SK-N-SH (cell line): ENCODE results near the gene SFRP5. TPM values are rescaled to one million over a fixed set of nuclear protein-coding genes. Genes with fewer than 3 reads are reported as not detected.

Experiments used
- CTCF ChIA-PET: fragments of 300-600, 350-600 bp; formaldehyde crosslinking; extraction: SDS; loops from one replicate; lab custom pipeline; 2021; lab: Yijun Ruan, JAX
- POLR2A ChIA-PET: fragments of 350-600 bp; sonication (Branson Sonifier 250); formaldehyde crosslinking; extraction: SDS; loops from one replicate; lab custom pipeline; 2020; ENCODE audit warnings: antibody characterized with exemption, inconsistent platforms; lab: Yijun Ruan, JAX
- DNase-seq: peaks from one replicate; pipeline ENCODE4 v3.0.0; 2012
- H2AFZ ChIP-seq: fragments of 200-600 bp; sonication (generic); 2 replicates; pipeline ENCODE4 v1.8.1; 2016; ENCODE audit warnings: antibody characterized with exemption, mild to moderate bottlenecking, low read depth
- H3F3A ChIP-seq: fragments of 200-600 bp; sonication (generic); replicated peaks from 2 replicates; pipeline ENCODE3; 2016; ENCODE audit warnings: antibody characterized with exemption, mild to moderate bottlenecking; ENCODE audit not compliant: insufficient read depth
- H3K27ac ChIP-seq, 2 experiments: fragments of 200-500 bp in 1 of 2; fragments of 200-600 bp in 1 of 2; sonication (Bioruptor generic) in 1 of 2; sonication (generic), shearing (Covaris generic) in 1 of 2; 2 replicates each; pipeline versions ENCODE4 v1.5.1 to v1.6.1; 2014 to 2016; ENCODE audit warnings: low read depth in 2 of 2, inconsistent platforms in 1 of 2, low read length in 1 of 2, mild to moderate bottlenecking in 1 of 2, mixed read lengths in 1 of 2
- H3K27me3 ChIP-seq: fragments of 200-600 bp; sonication (generic), shearing (Covaris generic); 2 replicates; pipeline ENCODE4 v1.6.1; 2016; ENCODE audit warnings: mixed run types; ENCODE audit not compliant: insufficient read depth
- H3K36me3 ChIP-seq, 2 experiments: fragments of 200-500 bp in 1 of 2; fragments of 200-600 bp in 1 of 2; sonication (Bioruptor generic) in 1 of 2; sonication (generic) in 1 of 2; replicated peaks in 1 of 2; 2 replicates each; pipeline versions ENCODE3 to v1.5.1; 2014 to 2016; ENCODE audit warnings: low read length in 1 of 2, mild to moderate bottlenecking in 1 of 2; ENCODE audit not compliant: insufficient read depth in 2 of 2, control insufficient read depth in 1 of 2
- H3K4me1 ChIP-seq, 2 experiments: fragments of 200-500 bp in 1 of 2; fragments of 200-600 bp in 1 of 2; sonication (Bioruptor generic) in 1 of 2; sonication (generic), shearing (Covaris generic) in 1 of 2; 2 replicates each; pipeline versions ENCODE4 v1.5.1 to v1.6.1; 2014 to 2016; ENCODE audit warnings: low read depth in 1 of 2, low read length in 1 of 2, mixed run types in 1 of 2; ENCODE audit not compliant: insufficient read depth in 2 of 2, control insufficient read depth in 1 of 2
- H3K4me2 ChIP-seq: fragments of 200-600 bp; sonication (generic), shearing (Covaris generic); 2 replicates; pipeline ENCODE4 v1.6.1; 2017; ENCODE audit warnings: mixed run types
- H3K4me3 ChIP-seq, 2 experiments: fragments of 200-500 bp in 1 of 2; fragments of 200-600 bp in 1 of 2; sonication (Bioruptor generic) in 1 of 2; sonication (generic), shearing (Covaris generic) in 1 of 2; 2 replicates each; pipeline versions ENCODE4 v1.5.1 to v1.8.1; 2014 to 2016; ENCODE audit warnings: low read depth in 2 of 2, inconsistent platforms in 1 of 2, low read length in 1 of 2, mild to moderate bottlenecking in 1 of 2, mixed read lengths in 1 of 2, moderate library complexity in 1 of 2
- H3K79me2 ChIP-seq: fragments of 200-600 bp; sonication (generic); 2 replicates; pipeline ENCODE4 v1.8.1; 2017; ENCODE audit warnings: mild to moderate bottlenecking; ENCODE audit not compliant: insufficient read depth
- H3K9ac ChIP-seq: fragments of 200-600 bp; sonication (generic); 2 replicates; pipeline ENCODE4 v1.6.1; 2017; ENCODE audit warnings: mixed run types
- H3K9me2 ChIP-seq: fragments of 200-600 bp; sonication (generic); 2 replicates; pipeline ENCODE4 v1.6.1; 2017; ENCODE audit warnings: mixed run types
- H3K9me3 ChIP-seq: fragments of 200-600 bp; sonication (generic); 2 replicates; pipeline ENCODE4 v1.6.1; 2017; ENCODE audit warnings: mixed run types, mild to moderate bottlenecking, moderate library complexity
- H4K20me1 ChIP-seq: fragments of 200-600 bp; sonication (generic); 2 replicates; pipeline ENCODE4 v1.6.1; 2017; ENCODE audit warnings: mild to moderate bottlenecking, mixed run types; ENCODE audit not compliant: insufficient read depth
- CHD2 ChIP-seq: fragments of 150-350 bp; IDR thresholded peaks from 2 replicates; pipeline ENCODE4 v1.6.1; 2018; ENCODE audit warnings: low read length; ENCODE audit not compliant: partially characterized antibody
- CTCF ChIP-seq: fragments of 200-600 bp; sonication (generic); IDR thresholded peaks from 2 replicates; pipeline ENCODE4 v1.6.1; 2017; ENCODE audit warnings: antibody characterized with exemption, mild to moderate bottlenecking, moderate library complexity
- ELF1 ChIP-seq: IDR thresholded peaks from 2 replicates; pipeline ENCODE4 v1.4.0; 2012
- EZH2phosphoT487 ChIP-seq: fragments of 200-600 bp; sonication (generic); IDR thresholded peaks from 2 replicates; pipeline ENCODE4 v1.6.1; 2017; ENCODE audit warnings: low read depth, mixed run types, mild to moderate bottlenecking, antibody characterized with exemption, moderate library complexity, borderline replicate concordance
- FOXM1 ChIP-seq: IDR thresholded peaks from 2 replicates; pipeline ENCODE4 v1.4.0; 2012; ENCODE audit warnings: low read depth, mild to moderate bottlenecking
- GABPA ChIP-seq: IDR thresholded peaks from 2 replicates; pipeline ENCODE4 v1.4.0; 2012; ENCODE audit warnings: low read depth, mild to moderate bottlenecking
- JUND ChIP-seq: IDR thresholded peaks from 2 replicates; pipeline ENCODE4 v1.4.0; 2012
- MEF2A ChIP-seq: IDR thresholded peaks from 2 replicates; pipeline ENCODE4 v1.4.0; 2012; ENCODE audit warnings: low read depth, borderline replicate concordance
- NRF1 ChIP-seq: IDR thresholded peaks from 2 replicates; pipeline ENCODE4 v1.6.1; 2012; ENCODE audit warnings: low read depth, mild to moderate bottlenecking, low read length
- PBX3 ChIP-seq: IDR thresholded peaks from 2 replicates; pipeline ENCODE4; 2012
- RAD21 ChIP-seq: IDR thresholded peaks from 2 replicates; pipeline ENCODE4 v1.6.1; 2012; ENCODE audit warnings: mild to moderate bottlenecking, low read length
- RCOR1 ChIP-seq: fragments of 150-350 bp; IDR thresholded peaks from 2 replicates; pipeline ENCODE4 v1.6.1; 2017; ENCODE audit warnings: antibody characterized with exemption, low read length
- RFX5 ChIP-seq: IDR thresholded peaks from 2 replicates; pipeline ENCODE4 v1.6.1; 2012; ENCODE audit warnings: mild to moderate bottlenecking, improper control_type of control experiment, low read length
- RXRA ChIP-seq: IDR thresholded peaks from 2 replicates; pipeline ENCODE4 v1.4.0; 2012; ENCODE audit warnings: low read depth, mild to moderate bottlenecking, borderline replicate concordance
- SIN3A ChIP-seq: IDR thresholded peaks from 2 replicates; pipeline ENCODE4 v1.6.1; 2012; ENCODE audit warnings: low read depth, mild to moderate bottlenecking, low read length, moderate library complexity, borderline replicate concordance
- SMC3 ChIP-seq: IDR thresholded peaks from 2 replicates; pipeline ENCODE4 v1.6.1; 2012; ENCODE audit warnings: low read depth, low read length, improper control_type of control experiment
- TAF1 ChIP-seq: IDR thresholded peaks from 2 replicates; pipeline ENCODE4 v1.6.1; 2012; ENCODE audit warnings: low read depth, mild to moderate bottlenecking, low read length, moderate library complexity, borderline replicate concordance
- TCF12 ChIP-seq: IDR thresholded peaks from 2 replicates; pipeline ENCODE4 v1.4.0; 2012
- USF1 ChIP-seq: IDR thresholded peaks from 2 replicates; pipeline ENCODE4 v1.4.0; 2012; ENCODE audit warnings: low read depth, borderline replicate concordance
- YY1 ChIP-seq: IDR thresholded peaks from 2 replicates; pipeline ENCODE4 v1.4.0; 2012; ENCODE audit warnings: low read depth, mild to moderate bottlenecking
- WGBS: methylation state at CpG from one replicate; pipeline ENCODE4 v1.1.6; 2017; ENCODE audit warnings: low lambda C conversion rate; 5-methylcytosine and 5-hydroxymethylcytosine counted together
- polyA plus RNA-seq, 3 experiments: library from polyadenylated mRNA; depleted of rRNA; stranded (reverse); fragments of >200 nt; gene quantifications; 2 replicates each; pipeline ENCODE4 v1.2.3, GENCODE V29; 2012

The SFRP5 gene
- polyA plus RNA-seq, 1 of the 3 experiments (the other 2 are of a cell fraction) = not detected

- ChIA-PET CTCF (interaction anchor here (1.1 to 15.2 kb wide), 5 partner anchors 11 to 319 kb away, joined by 3 to 687 read pairs (median 26); partner anchors contain the start of genes AVPI1 and MARVELD1), POLR2A (no interaction called here)
- peaks cover 2 to 3% of the 10 kb centered on the region in 2 experiments for H3K36me3 ChIP-seq
- H3K27ac ChIP-seq = no peak overlapping the region
- no peaks in the 10 kb centered on the region for H3K9me3 ChIP-seq
- no peak for DNase-seq
- no peak overlapping the region for H2AFZ ChIP-seq
- H3F3A ChIP-seq = no peaks in the 10 kb centered on the region
- TF ChIP-seq NRF1 (no peak), PBX3 (no peak), ELF1 (no peak), TAF1 (no peak), CTCF (no peak), MEF2A (no peak), USF1 (no peak), FOXM1 (no peak), RFX5 (no peak), RAD21 (no peak), GABPA (no peak), EZH2phosphoT487 (no peak), RCOR1 (no peak), YY1 (no peak), SIN3A (no peak), CHD2 (no peak), SMC3 (no peak), JUND (no peak), TCF12 (no peak), RXRA (no peak)
- no peak overlapping the region for H3K4me2 ChIP-seq
- H3K9me2 ChIP-seq = no peaks in the 10 kb centered on the region
- peaks cover 19% of the 10 kb centered on the region for H3K79me2 ChIP-seq
- no peaks in the 10 kb centered on the region for H3K27me3 ChIP-seq
- peaks cover 13% of the 10 kb centered on the region; the same call in 1 of the 2 replicates for H4K20me1 ChIP-seq
- H3K4me3 ChIP-seq = no peak overlapping the region
- H3K4me1 ChIP-seq = peaks cover 0 to 15% of the 10 kb centered on the region in 2 experiments; a peak in 2 of 4 replicates
- WGBS = 81% methylated on average over 6 of the region's 6 CpGs
- no peak overlapping the region for H3K9ac ChIP-seq
These were observed 37.8 kb downstream of the SFRP5 start for GRCh38 chr10:97734021-97734420.
